Spleen (tissue), 7 donors: ENCODE results near the gene UBE4A.

Experiments
- POLR2A ChIP-seq, 3 donors: fragments of 450-650 bp; IDR thresholded peaks; one replicate each; pipeline ENCODE4 v1.5.1; 2017; ENCODE audit warnings: antibody characterized with exemption in 3 of 3, mild to moderate bottlenecking in 1 of 3
- POLR2AphosphoS5 ChIP-seq, 3 donors: sonication (generic); formaldehyde crosslinking; IDR thresholded peaks; one replicate each; pipeline ENCODE4 v1.5.1; 2017; ENCODE audit warnings: antibody characterized with exemption in 3 of 3
- TF ChIP-seq, protein P1 (sequence below), 11 experiments: fragments of 200-600 bp in 7 of 11; fragments of 450-650 bp in 4 of 11; sonication (generic) in 4 of 11; IDR thresholded peaks in 8 of 11; conservative IDR thresholded peaks in 3 of 11; 1 replicate in 7 of 11; 2 replicates in 4 of 11; pipeline versions ENCODE4 v1.4.0 to v1.8.0; 2016 to 2021; ENCODE audit warnings: antibody characterized with exemption in 11 of 11, inconsistent platforms in 4 of 11, mild to moderate bottlenecking in 1 of 11
- donor health status: DM: no; HTN: no; CAD: no; lungs with moderate emphysema.
- donor health status: DM: no; HTN: no; CAD: no.
- donor health status: DM: no; HTN: no; CAD: no.

- no peak for TF ChIP-seq POLR2AphosphoS5 (IDR thresholded peaks at IDR 0.05)
- TF ChIP-seq, protein P1, sequence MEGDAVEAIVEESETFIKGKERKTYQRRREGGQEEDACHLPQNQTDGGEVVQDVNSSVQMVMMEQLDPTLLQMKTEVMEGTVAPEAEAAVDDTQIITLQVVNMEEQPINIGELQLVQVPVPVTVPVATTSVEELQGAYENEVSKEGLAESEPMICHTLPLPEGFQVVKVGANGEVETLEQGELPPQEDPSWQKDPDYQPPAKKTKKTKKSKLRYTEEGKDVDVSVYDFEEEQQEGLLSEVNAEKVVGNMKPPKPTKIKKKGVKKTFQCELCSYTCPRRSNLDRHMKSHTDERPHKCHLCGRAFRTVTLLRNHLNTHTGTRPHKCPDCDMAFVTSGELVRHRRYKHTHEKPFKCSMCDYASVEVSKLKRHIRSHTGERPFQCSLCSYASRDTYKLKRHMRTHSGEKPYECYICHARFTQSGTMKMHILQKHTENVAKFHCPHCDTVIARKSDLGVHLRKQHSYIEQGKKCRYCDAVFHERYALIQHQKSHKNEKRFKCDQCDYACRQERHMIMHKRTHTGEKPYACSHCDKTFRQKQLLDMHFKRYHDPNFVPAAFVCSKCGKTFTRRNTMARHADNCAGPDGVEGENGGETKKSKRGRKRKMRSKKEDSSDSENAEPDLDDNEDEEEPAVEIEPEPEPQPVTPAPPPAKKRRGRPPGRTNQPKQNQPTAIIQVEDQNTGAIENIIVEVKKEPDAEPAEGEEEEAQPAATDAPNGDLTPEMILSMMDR (IDR thresholded peaks at IDR 0.05 in 8 of 11, conservative IDR thresholded peaks at IDR 0.05 in 3 of 11) = no peak
- TF ChIP-seq POLR2A (IDR thresholded peaks at IDR 0.05) = no peak
These were observed 37.9 kb upstream of the UBE4A start for GRCh38 chr11:118321386-118322082.
